NOMO-1 (cell line): ENCODE measurements around the gene PCSK5.
A peak's percentile ranks its signal among the peaks of the same experiment; 100 is the strongest.

ENCODE experiments used
- DNase-seq, 2 experiments: peaks; one replicate each; lab custom pipeline; 2025; ENCODE audit not compliant: unreplicated experiment in 2 of 2; lab: John Stamatoyannopoulos, UW

The PCSK5 gene

GRCh38 chr9:75918909-75919308, 28.4 kb downstream of the PCSK5 start:
- no peak for DNase-seq

DNA sequence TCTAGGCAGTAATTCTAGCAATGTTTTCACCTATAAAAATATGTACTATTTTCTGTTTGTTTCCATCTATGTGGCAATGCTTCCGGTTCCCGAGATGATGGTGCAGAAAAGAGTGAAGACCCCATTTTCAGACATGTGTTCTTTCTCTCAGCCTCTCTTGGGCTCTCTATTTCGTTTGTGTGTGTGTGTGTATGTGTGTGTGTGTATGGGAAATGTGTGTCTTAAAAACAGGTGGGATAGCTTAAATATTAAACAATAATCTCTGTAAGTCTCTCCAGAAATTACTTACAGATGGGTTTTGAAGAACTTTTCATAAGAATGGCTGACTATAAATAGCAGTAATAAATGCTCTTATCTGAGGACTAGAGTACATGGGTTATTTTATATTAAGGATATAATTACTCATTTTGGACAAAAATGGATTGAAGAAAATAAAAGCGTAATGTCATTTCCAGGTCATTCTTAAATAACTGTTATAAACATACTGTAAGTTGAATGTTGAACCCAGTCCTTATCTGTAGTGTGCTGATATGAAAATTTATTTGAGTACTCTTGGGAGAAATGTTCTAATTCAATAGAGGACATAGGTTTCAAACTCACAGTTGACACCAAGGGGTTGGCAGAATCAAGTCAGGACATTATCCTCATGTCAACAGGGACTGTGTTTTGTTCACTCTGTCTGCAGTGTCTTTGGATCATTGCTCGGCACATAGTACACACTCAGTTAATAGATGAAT, 31.1 kb downstream of the PCSK5 start:
- no peak for DNase-seq

- no peak for DNase-seq
Measured at GRCh38 chr9:75926385-75926784, 35.9 kb downstream of the PCSK5 start.

GRCh38 chr9:75927356-75927755, 36.9 kb downstream of the PCSK5 start:
- no peak for DNase-seq

DNA sequence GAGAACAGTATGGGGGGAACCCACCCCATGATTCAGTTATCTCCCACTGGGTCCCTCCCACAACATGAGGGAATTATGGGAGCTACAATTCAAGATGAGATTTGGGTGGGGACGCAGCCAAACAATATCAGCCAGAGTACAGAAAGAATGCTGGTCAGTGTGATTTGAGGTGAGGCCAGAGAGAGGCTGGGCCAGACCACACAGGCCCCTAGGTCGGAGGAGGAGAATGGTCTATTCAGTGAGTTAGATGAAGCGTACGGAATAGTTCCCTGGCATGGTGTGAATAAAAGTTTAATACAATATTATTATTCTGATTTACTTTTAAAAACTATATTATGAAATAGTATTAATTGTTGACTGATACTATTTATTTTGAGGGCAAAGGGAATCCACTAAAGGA, 39.7 kb downstream of the PCSK5 start:
- no peak for DNase-seq

DNA sequence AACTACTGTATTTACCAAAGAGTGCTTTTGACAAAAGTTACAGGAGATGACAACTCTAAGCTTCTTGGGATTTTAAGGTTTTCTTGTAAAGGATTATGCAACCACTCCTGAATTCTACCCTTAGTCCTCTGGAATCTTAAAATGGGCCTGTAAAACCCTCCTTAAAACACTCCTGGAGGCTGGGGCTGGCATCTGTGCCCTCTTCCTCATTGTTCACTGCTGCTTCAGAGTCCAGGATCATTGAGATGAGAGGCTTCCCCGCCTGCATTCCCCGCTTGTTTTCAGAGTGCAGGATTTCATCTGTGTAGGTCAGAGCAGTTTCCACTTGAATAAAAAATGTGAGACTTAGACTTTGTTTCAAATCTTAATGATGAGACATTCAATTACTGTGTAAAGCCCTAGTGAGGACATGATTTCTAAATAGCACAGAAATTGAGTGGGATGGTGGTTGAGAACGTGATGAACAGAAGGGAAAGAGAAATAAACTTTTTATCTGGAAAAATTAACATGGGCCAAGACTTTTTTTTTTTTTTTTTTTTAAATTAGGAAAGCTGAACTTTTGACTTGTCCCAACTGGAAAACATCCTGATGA, 40.4 kb downstream of the PCSK5 start:
- DNase-seq = no peak

DNA sequence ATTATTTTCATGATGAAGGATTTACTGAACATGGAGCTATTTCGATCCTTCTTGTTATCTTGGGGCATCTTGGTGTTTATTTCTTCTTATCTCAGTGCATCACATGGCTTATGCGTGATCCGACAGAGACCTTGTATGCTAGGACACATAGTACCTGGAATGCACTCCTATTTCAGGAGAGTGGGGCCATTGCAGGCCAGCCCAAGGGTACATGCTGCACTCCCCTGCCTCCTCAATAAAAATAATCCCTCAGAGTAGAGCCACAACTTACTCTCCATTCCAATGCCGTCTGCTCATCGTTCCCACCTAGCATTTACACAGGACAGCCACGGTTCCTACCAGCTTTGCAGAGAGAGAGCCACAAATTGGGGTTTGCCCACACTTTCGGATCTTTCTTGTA, 43.5 kb downstream of the PCSK5 start:
- no peak for DNase-seq

- no peak for DNase-seq
Measured at GRCh38 chr9:75935591-75935990, 45.1 kb downstream of the PCSK5 start.

DNA sequence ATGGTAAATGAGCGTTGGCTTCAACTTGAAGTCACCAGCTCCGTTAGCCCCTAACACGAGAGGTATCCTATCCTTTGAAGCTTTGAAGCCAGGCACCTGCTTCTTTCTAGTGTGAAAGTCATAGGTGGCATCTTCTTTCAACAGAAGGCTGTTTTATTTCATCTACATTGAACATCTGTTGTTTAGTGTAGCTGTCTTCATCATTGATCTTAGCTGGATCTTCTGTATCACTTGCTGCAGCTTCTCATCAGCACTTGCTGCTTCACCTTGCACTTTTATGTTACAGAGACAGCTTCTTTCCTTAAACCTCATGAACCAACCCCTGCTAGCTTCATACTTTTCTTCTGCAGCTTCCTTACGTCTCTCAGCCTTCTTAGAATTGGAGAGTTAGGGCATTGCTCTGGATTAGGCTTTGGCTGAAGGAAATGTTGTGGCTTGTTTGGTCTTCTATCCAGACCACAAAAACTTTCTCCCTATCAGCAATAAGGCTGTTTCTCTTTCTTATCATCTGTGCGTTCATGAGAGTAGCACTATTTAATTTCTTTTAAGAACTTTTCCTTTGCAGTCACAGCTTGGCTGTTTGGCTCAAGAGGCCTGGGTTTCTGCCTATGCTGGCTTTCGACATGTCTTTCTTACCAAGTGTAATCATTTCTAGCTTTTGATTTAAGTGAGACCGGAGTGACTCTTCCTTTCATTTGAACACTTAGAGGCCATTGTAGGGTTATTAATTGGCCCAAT, 47.2 kb downstream of the PCSK5 start:
- no peak for DNase-seq

DNA sequence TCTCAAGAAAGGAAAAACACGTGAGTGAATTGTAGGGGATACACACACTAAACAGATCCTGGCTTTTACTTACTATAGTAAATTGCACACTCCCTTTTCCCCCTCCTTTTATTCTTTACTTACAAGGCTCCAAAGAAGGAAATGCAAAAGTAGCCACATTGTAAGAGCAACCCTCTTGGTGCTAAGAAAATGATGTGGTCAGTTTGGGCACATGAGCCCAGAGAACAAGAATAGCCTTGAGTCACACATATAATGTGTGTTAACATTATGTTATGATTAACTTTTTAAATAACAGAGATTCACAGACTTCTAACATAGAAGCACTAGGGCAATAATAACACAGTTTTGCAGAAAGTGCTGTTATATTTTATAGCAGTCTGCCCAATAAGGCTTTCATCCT, 48.5 kb downstream of the PCSK5 start:
- peak in 1 of 2 experiments; percentile 12 for DNase-seq

DNA sequence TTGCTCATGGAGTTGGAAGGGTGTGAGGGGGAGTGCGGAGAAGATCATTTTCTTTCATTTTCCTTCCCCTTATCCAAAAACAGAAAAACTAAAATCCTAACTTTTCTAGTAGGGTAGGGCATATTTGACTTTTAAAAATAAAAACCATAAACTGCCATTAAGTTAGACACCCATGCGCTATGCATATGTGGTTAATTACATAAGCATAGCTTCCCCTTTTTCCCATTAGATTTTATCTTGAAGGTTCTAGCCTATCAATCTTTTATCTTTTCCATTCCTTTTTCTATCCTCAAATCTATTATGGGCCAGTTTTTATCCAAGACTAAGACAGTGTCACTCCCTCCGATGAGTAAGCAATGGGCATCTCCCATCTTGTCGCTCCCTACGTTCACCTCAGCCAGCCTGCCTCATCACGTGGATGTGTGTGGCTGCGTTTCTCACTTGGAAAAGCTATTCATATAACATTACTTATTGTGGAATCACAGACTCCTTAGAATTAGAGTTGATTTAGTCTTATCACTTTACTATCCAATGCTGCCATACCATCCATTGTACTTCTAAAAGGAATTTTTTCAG, 49.2 kb downstream of the PCSK5 start:
- DNase-seq = peak in 1 of 2 experiments; percentile 22

DNA sequence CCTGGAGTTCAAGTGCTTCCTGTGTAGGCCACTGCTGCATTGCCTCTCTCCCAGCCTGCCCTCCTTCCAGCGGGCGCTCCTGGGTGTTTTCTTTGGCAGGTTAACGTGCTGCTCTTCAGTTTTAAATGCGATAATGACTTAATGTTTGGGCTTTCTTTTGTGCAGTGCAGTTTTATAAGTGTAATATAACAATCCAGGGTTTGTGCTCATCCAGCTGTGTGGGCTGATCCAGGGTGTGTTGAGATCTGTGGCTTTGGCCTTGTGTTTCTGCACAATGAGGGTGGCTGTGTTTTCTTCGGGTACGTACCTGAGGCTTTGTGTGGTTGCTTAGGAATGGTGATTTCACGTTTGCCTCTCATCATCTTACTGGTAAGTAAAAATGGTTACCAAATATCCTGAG, 50.6 kb downstream of the PCSK5 start:
- DNase-seq = no peak

GRCh38 chr9:75941577-75942311, 51.3 kb downstream of the PCSK5 start:
- DNase-seq = no peak

- no peak for DNase-seq
Measured at GRCh38 chr9:75946766-75947165, 56.3 kb downstream of the PCSK5 start.

DNA sequence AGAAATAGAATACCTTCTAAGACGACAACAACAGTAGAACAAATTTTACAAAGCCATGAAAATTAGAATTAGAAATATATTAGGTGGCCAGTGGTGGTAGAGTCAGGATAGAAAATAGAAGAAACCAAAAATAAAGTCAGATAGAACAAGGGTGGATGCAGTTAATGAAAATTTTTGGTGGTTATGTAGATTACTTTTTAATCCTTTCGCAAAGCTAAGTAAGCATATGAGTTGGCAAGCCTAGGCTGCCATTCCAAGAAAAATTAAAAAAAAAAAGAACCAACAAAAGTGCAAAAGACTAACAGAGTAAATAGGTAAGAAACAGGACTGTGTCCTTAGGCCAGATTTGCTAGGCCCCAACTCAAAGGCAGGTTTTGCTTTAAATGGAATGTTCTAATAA, 56.8 kb downstream of the PCSK5 start:
- no peak for DNase-seq

DNA sequence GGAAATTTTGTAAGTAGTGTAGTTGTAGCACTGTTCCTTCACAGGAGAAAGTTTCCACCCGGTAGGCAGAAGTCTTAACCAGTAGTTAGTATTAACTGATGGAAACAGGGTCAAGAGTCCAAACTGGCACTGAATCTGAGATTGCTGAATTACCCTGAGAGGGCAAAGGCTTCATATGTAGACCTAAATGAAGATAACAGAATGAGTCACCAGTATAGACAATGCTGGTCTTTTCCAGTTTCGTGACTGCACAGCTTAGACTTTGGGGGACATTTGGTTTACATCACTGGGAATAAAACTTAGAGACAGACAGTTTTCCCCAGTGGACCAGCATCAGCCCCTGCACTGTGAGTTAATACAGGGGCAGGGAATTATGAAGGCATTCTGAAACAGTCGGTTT, 60.5 kb downstream of the PCSK5 start:
- no peak for DNase-seq

DNA sequence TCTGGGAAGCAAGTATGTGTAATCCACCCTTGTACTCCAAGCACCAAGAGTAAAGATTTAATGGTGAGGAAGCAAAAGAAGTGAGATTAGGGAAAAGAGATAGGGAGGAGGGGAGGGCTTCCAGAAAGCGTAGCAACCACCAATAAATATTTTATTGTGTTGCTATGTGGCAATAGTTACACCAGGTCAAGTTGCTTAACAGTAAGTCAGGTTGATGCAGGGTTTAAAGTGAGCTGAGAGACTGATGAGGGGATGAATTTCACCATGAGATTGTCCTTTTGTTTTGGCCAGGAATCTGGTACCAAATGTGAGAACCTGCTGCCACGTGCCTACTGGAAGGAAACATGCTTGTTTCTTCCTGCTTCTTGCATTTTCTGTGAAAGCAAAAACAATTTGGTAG, 62.7 kb downstream of the PCSK5 start:
- DNase-seq = no peak

DNA sequence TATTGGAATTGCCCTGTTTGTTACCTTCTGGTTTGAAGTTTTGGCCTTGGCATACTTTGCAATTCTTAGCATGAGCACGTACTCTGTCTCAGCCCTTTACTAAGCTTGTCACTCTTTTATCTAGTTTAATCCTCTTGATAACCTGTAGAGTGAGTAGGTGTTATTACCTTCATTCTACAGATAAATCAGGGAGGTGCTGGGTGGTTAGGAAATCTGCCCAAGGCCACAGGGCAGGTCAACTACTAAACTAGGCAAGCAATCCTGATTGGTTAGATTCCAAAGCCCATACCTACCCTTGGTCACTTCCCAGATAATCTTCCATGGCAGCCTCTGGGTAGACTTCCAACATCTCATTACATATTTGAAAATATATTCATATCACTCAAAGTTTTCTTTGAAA, 65.7 kb downstream of the PCSK5 start:
- no peak for DNase-seq

GRCh38 chr9:75957116-75957515, 66.6 kb downstream of the PCSK5 start:
- DNase-seq = no peak

- no peak for DNase-seq
Measured at GRCh38 chr9:75958226-75958625, 67.8 kb downstream of the PCSK5 start.

GRCh38 chr9:75960551-75960950, 70.1 kb downstream of the PCSK5 start:
- DNase-seq = no peak
